Upper lobe of left lung (tissue), 6 donors: ENCODE results near the gene TBXAS1. TPM values are rescaled to one million over a fixed set of nuclear protein-coding genes. Genes with fewer than 3 reads are reported as not detected.

Experiments used
- ATAC-seq, 2 donors: fragments of 200-7000 bp; cut with Tn5 transposase; one replicate each; pipeline ENCODE4 v1.9.1; 2022; ENCODE audit warnings: mild to moderate bottlenecking in 2 of 2, moderate library complexity in 2 of 2; ENCODE audit not compliant: low FRiP score in 2 of 2
- DNase-seq, 2 donors: peaks; one replicate each; pipeline ENCODE4 v3.0.0-alpha.2; 2019 to 2020
- H3K27ac ChIP-seq, 4 donors: fragments of 200-600 bp; sonication (generic); one replicate each; pipeline ENCODE4 v1.5.1; 2016 to 2019
- H3K27me3 ChIP-seq, 4 donors: fragments of 200-600 bp; sonication (generic); one replicate each; pipeline ENCODE4 v1.5.1; 2017 to 2019
- H3K36me3 ChIP-seq, 4 donors: fragments of 200-600 bp; sonication (generic); one replicate each; pipeline ENCODE4 v1.5.1; 2016 to 2019
- H3K4me1 ChIP-seq, 4 donors: fragments of 200-600 bp; sonication (generic); one replicate each; pipeline ENCODE4 v1.5.1; 2018 to 2019
- H3K4me3 ChIP-seq, 4 donors: fragments of 200-600 bp; sonication (generic); one replicate each; pipeline ENCODE4 v1.5.1; 2017 to 2019; ENCODE audit warnings: mild to moderate bottlenecking in 2 of 4, moderate library complexity in 1 of 4
- H3K9me3 ChIP-seq, 4 donors: fragments of 200-600 bp; sonication (generic); one replicate each; pipeline ENCODE4 v1.5.1; 2018 to 2019
- CTCF ChIP-seq, 6 experiments: fragments of 450-650 bp in 4 of 6; fragments of 200-600 bp in 2 of 6; sonication (generic) in 2 of 6; IDR thresholded peaks; one replicate each; pipeline ENCODE4 v1.5.1; 2016 to 2019; ENCODE audit warnings: antibody characterized with exemption in 6 of 6
- EP300 ChIP-seq, 4 donors: sonication (generic); formaldehyde crosslinking; IDR thresholded peaks; one replicate each; pipeline ENCODE4 v1.5.1; 2017; ENCODE audit warnings: antibody characterized with exemption in 4 of 4, control low read depth in 2 of 4
- POLR2A ChIP-seq, 4 donors: fragments of 450-650 bp; IDR thresholded peaks; one replicate each; pipeline ENCODE4 v1.5.1; 2016 to 2017; ENCODE audit warnings: antibody characterized with exemption in 4 of 4, mild to moderate bottlenecking in 2 of 4
- POLR2AphosphoS5 ChIP-seq, 2 donors: sonication (generic); formaldehyde crosslinking; IDR thresholded peaks; one replicate each; pipeline ENCODE4 v1.5.1; 2017; ENCODE audit warnings: antibody characterized with exemption in 2 of 2
- WGBS, 2 donors: methylation state at CpG; one replicate each; pipeline ENCODE4 v1.1.5; 2017 to 2018; 5-methylcytosine and 5-hydroxymethylcytosine counted together
- total RNA-seq, 6 donors: library from RNA; depleted of rRNA in 4 of 6; stranded (reverse); fragments of >200 nt in 4 of 6; gene quantifications; one replicate each; pipeline versions ENCODE4 v1.1.0 to v1.2.1, GENCODE V29; 2016 to 2021
- donor health status: DM: no; HTN: no; CAD: no; lungs with moderate emphysema.
- donor health status: DM: no; HTN: yes; CAD: no; lungs with severe emphysema.

The TBXAS1 gene
- total RNA-seq, 6 donors from 2014 or later: 62.8 to 317 (median 85.6) TPM

- WGBS, 2 donors: 92 to 98% methylated on average over 2 of the region's 2 CpGs
- TF ChIP-seq CTCF (IDR thresholded peaks at IDR 0.05) (no peak), POLR2AphosphoS5 (IDR thresholded peaks at IDR 0.05) (no peak), POLR2A (IDR thresholded peaks at IDR 0.05) (no peak), EP300 (IDR thresholded peaks at IDR 0.05) (no peak)
- DNase-seq (no peak), ATAC-seq (no peak)
- no peaks in the 10 kb centered on the region for H3K9me3 ChIP-seq
- no peak overlapping the region for H3K27ac ChIP-seq
- H3K36me3 ChIP-seq: no peaks in the 10 kb centered on the region
- H3K4me3 ChIP-seq: no peak overlapping the region
- H3K4me1 ChIP-seq: peaks cover 8 to 13% (median 9%) of the 10 kb centered on the region in 4 donors
- no peaks in the 10 kb centered on the region for H3K27me3 ChIP-seq
Measured at GRCh38 chr7:139993592-139993991, 164.5 kb downstream of the TBXAS1 start.

- DNase-seq (no peak), ATAC-seq (no peak)
- Histone ChIP-seq H3K4me3 (no peak overlapping the region), H3K9me3 (no peaks in the 10 kb centered on the region), H3K27me3 (no peaks in the 10 kb centered on the region), H3K36me3 (no peaks in the 10 kb centered on the region), H3K4me1 (peaks cover 8 to 13% (median 9%) of the 10 kb centered on the region in 4 donors), H3K27ac (peak overlapping the region in 3 of 4 donors; percentile 7 to 57 (median 22))
- WGBS, 2 donors: 72 to 73% methylated on average over 1 of the region's 1 CpG
- TF ChIP-seq EP300 (IDR thresholded peaks at IDR 0.05) (no peak), POLR2AphosphoS5 (IDR thresholded peaks at IDR 0.05) (no peak), POLR2A (IDR thresholded peaks at IDR 0.05) (no peak), CTCF (IDR thresholded peaks at IDR 0.05) (no peak)
Measured at GRCh38 chr7:139994356-139994755, 165.3 kb downstream of the TBXAS1 start.

- H3K27me3 ChIP-seq: no peaks in the 10 kb centered on the region
- H3K4me3 ChIP-seq: no peak overlapping the region
- 47 to 56% methylated on average over 19 of the region's 19 CpGs for WGBS, 2 donors
- no peaks in the 10 kb centered on the region for H3K36me3 ChIP-seq
- no peak for DNase-seq
- peak overlapping the region in 3 of 4 donors; percentile 7 to 57 (median 22) for H3K27ac ChIP-seq
- peaks cover 8 to 13% (median 9%) of the 10 kb centered on the region in 4 donors for H3K4me1 ChIP-seq
- no peak for TF ChIP-seq POLR2AphosphoS5 (IDR thresholded peaks at IDR 0.05)
- TF ChIP-seq POLR2A (IDR thresholded peaks at IDR 0.05): no peak
- TF ChIP-seq CTCF (IDR thresholded peaks at IDR 0.05): no peak
- no peak for TF ChIP-seq EP300 (IDR thresholded peaks at IDR 0.05)
- ATAC-seq: no peak
- no peaks in the 10 kb centered on the region for H3K9me3 ChIP-seq
Measured at GRCh38 chr7:139995017-139995915, 166.2 kb downstream of the TBXAS1 start.

GRCh38 chr7:139998572-139998971, 169.5 kb downstream of the TBXAS1 start:
- no peak for DNase-seq
- TF ChIP-seq POLR2AphosphoS5 (IDR thresholded peaks at IDR 0.05) (no peak), EP300 (IDR thresholded peaks at IDR 0.05) (no peak), CTCF (IDR thresholded peaks at IDR 0.05) (no peak)

More at GRCh38 chr7:139998572-139998971, 169.5 kb downstream of the TBXAS1 start:
- H3K27me3 ChIP-seq: no peaks in the 10 kb centered on the region
- WGBS, 2 donors: 96% methylated on average over 4 of the region's 4 CpGs
- no peak for ATAC-seq
- H3K9me3 ChIP-seq: no peaks in the 10 kb centered on the region
- H3K36me3 ChIP-seq: no peaks in the 10 kb centered on the region
- no peak overlapping the region for H3K27ac ChIP-seq
- peaks cover 8 to 13% (median 9%) of the 10 kb centered on the region in 4 donors for H3K4me1 ChIP-seq
- H3K4me3 ChIP-seq: no peak overlapping the region
